Activated T-helper 1 cell treated with Interleukin-2 at 50 U/mL for 16 hours (primary cell): ENCODE results near the gene ORC3.
"Not testable (repeated sequence)": the region's sequence is repeated elsewhere in the genome, so short reads cannot be mapped to it uniquely, and the experiment has no call there.

ENCODE experiments used
- DNase-seq: peaks from one replicate; pipeline ENCODE4 v3.0.0-alpha.2; 2020; ENCODE audit warnings: low read depth

Gene ORC3

DNA sequence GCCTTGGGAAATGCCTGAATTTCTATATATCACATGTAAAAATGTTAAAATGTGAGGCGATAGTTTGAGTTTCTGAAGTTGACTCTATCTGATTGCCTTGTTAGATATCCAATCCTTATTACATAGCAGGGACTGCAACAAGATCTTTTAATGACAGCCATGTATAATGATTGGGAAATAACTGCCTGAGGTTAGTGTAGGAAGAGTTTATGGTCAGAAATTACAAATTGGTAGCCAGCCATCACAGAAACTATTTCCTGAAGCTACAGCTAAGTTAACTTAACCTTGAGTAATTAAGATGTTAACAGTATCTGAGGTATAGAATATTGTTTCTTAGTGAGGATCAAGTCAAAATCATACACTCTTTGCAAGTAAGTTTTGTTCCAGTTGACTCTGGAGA is 71.1 kb downstream of the ORC3 start:
- DNase-seq: no peak

DNA sequence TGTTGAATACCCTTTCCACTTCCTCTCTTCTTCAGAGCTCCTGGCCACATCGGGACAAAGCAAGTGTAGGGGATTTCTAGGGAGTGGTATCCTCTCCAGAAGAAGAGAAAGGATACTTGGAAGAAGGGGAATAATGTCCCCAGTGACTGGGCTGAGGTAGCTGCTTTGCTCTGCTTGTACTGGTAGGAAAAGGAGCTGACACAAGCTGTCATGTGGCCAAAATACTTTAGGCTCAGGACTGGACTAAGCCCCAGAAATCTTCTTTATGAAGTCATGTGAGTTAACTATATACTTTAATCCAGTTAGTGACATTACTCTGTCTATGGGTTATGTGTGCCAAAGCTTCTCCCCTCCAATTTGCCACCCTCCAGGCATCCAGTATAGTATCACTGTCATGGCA is 71.6 kb downstream of the ORC3 start:
- no peak for DNase-seq

DNA sequence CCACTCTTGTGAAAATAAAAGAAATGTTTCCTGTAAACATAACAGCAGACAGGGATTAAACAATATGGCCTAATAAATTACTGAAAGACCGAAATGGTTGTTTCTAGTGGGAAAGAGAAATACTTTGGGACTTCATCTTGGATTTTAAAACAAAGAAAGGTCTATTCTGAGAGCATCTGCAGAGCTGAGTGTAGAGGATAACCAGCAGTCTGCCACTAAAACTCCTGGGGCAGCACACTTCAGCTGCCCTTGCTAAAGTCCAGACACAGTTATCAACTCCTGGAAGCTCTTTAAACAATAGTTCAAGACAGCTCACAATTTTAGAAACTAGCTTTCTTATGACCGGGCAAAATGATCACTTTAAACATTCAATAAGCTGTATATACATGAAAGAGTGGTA is 73.5 kb downstream of the ORC3 start:
- DNase-seq: no peak

DNA sequence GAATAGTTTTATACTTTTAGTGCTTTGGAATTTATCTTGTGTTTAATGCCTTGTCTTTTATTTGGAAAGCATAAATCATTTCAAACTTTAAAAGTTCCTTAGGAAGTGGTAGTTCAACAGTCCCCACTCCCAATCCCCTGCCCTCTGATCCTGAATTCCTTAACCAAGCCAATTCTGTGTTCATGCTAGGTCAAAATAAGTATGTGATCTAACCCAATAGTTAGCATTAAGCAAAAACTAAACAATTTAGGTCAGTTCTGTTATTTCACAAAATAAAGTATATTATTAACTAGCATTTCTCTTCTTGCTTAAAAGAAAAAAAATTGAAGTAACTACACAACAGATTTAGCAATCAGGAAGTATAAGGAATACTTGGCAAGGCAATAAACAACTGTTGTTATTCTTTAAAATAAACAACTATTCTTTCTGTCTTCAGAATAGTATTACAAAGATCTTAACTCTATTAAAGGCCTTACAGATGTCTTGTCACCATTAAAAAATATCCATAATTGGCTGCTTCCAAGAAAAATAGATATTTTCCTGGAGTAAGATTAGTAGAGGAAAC is 75.1 kb downstream of the ORC3 start:
- no peak for DNase-seq

DNA sequence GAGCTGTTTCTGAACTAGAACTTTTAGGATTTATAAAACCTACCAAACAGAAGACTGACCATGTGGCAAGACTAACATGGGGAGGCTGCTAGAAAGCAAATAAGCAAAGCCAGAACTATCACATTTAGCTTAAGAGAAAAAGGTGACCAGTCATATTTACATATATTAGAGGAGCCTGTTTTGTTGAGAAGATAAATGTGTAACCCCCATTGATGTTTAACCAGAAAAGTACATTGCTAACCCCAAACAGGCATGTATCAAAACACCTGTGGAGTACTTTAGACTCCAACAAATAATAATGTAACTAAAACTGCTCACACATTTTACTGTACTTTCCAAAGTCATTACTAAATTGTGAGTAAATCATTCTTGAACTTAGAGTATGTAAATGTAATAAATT is 77.1 kb downstream of the ORC3 start:
- no peak for DNase-seq

DNA sequence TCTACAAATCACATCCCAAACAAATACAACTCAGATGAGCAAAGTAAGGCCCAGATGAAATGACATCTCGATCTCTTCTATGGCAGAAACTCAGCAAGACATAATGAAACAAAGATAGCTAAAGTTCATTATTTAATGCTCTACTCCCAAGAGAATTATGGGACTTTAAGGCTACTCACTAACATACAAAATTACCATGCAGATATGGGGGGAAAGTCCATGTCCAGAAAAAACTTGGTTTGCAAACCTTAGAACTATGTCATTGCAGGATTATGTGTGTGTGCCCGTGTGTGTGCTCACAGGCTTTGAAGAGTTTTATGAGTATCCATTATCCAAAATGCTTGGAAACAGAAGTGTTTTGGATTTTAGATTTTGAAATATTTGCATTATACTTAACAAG is 78.1 kb downstream of the ORC3 start:
- no peak for DNase-seq

DNA sequence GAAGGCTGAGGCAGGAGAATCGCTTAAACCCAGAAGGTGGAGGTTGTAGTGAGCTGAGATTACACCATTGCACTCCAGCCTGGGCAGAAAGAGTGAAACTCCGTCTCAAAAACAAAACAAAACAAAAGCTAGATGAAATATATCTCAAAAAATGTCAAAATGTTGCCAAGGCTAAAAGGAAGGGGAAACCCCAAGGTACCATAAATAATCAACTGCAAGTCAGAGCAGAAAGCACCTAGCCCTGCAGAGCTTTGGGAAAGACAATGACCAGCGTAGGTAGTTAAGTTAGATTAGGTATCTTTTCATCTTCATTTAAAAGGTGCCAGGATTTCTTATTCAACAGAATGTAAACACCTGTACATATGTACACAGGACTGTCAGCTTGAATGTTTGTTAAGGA is 79.1 kb downstream of the ORC3 start:
- DNase-seq: no peak

DNA sequence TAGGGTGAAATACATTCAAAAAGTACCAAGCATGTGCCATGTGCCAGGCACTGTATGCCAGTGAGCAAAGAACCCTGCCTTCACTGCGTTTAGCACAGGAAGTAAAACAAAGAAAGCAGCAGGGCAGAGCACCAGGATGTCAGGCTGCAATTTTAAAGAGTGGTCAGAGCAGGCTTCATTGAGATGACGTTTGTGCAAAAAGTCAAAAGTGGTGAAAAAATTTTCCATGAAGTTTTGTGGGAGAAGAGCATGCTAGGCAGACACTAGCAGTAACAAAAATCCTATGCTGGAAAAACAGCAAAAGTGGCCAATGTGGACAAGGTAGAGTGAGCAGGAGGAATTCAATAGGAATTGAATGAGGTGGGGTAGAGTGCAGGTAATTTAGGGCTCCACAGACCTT is 80.8 kb downstream of the ORC3 start:
- DNase-seq: no peak

DNA sequence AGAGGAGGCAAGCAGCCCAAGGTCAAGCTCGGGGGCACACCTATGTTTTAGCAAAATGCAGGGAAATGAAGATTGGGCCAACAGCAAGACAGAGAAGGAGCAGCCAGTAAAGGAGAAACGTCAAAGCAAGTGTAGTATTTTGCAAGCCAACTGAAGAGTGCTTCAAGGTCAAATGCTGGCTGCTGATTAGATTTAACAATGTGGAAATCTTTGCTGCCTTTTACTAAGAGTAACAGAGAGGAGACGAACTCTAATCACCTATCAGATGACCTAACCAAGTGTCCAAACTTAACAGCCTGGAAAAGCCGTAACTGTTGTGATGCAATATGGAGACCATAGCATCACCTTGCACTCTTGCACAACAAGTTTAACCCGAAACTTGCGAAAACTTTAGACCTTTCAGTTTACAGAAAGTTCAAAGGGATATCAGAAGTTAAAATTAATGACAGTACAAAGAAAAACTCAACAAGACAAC is 81.7 kb downstream of the ORC3 start:
- DNase-seq: no peak

DNA sequence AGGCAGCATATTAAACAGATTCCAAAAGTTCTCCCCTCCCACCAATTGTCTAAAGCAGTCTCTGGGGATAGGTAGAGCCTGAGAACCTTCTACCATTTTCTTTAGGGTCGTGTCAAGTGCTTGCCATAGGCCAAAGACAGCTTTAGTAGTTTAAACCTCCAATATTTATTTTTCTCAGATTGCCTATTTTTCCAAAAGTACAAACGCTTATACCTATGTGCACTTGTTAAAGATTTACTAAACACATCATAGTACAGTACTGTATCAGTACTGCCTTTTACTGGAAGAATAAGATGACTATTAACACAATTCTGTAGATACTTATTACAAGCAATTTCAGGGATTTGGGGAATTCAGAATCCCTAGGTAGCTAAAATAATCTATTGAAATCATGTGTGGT is 82.7 kb downstream of the ORC3 start:
- no peak for DNase-seq

DNA sequence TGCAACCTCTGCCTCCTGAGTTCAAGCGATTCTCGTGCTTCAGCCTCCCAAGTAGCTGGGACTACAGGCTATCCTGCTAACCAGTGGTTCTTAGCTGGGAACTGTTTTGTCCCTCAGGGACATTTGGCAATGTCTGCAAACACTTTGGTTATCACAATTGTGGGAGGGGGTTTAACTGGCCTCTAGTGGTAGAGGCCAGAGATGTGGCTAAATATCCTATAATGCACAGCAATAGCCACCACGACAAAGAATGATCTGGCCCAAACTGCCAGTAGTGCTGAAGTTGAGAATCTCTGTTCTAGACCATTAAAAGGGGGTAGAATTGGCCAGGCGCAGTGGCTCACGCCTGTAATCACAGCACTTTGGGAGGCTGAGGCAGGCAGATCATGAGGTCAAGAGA is 83.3 kb downstream of the ORC3 start:
- no peak for DNase-seq

DNA sequence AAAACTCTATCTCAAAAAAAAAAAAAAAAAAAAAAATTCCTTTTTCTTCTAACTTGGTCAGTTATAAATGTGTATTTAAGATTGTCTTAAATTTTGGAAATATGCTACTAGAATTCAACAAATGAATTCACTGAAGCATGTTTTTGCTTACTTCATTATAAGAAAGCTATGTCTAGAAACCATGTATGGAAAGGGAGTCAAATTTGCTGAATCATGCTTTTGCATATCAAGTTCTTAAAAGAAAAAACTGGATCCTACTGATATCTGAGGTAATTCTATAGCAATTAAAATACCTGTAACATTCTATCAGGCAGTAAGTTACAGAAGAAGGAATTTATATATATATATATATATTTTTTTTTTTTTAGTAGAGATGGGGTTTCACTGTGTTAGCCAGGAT is 84.4 kb downstream of the ORC3 start:
- no peak for DNase-seq

DNA sequence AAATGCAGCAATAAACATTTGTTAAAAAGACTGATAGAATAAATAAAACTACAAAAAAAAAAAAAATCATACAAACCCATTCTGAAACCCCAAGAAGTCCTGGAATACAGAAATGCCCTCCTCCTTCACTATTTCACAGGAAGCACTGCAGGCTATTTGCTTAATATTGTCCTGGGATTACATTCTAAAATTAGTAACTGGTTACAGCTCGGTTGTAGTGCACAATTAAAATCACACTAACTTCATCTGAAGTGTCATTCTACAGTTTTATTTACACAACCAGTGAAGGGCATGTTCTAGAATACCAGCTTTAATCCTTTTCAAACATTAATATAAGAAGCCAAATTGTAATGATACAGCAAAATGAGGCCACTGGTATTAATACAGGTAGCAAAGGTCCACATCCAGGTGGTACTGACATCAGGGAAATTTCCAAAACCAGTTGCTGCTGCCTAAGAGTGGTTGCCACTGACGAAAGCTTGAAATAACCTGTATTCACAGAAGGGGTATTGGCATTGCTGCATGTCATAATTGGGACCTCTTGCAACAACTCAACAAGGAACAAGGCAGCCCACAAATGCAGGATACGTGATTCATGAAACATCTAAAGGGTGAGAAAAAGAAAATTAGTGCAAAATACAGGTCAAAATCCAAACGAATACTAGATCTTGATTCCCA is 85.2 kb downstream of the ORC3 start:
- DNase-seq: no peak

DNA sequence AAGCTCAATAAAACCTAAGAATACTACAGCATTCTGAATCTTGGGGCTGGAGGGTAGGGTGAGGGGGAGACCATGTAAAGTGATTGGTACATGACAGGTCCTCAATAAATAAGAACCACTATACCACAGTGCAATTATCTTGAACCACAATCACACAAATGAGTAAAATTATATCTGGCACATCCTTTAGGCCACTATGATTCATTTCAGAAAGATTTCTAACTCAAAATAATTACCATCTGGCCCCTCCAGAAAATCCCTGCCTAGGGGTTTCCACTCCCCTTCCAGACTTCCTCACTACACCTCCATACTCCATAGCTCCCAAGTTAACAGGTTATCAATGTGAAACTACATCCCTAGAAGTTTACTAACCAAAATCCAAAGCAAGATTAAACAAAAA is 92.4 kb downstream of the ORC3 start:
- DNase-seq: no peak

DNA sequence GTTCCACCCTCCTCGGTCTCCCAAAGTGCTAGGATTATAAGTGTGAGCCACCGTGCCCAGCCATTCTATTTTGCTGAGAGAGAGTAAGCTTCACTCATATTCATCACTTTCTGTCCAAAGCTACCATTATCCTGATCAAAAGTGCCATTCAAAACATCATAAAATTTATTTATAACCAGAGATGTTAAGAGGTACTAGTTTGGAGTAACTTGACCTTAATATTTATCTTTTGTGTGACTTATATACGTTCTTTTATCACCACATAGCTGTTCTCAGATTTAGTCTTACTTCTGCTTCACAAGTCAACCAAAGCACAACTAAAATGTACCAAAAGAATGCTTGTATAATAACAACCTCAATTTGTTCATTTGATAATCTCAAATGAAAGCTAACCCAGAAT is 94.0 kb downstream of the ORC3 start:
- no peak for DNase-seq

DNA sequence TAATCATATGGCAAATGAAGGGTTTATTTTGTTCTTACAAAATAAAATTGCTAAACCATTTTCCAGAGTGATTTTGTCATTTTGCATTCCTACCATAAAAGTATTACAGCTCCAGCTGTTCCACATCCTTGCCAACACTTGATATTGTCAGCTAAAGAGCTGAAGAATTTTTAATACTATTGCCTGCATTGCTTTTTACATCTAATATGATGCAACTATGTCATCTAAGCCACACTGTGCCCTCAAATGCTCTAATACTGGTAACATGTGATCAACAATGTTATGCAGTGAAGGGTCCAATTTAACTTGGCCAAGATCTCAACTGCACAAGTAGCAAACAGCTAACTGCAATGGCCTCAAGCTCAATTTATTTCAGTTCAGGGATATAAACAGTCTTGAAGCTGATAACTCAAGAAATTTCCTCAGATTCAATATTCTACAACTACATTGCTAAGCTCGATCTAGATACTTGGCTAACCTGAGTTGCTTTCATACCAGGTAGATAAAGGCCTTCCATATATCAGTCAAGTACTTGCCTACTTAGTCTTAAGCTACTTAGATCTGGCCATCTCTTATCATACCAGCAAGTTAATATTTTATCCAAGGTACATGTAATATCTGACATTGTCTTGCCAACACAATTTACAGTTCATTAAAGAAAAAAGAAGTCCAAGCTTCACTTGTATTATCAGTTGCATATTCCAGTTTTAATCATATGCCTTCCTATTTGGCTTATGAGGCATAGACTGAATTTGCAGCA is 95.1 kb downstream of the ORC3 start:
- no peak for DNase-seq

DNA sequence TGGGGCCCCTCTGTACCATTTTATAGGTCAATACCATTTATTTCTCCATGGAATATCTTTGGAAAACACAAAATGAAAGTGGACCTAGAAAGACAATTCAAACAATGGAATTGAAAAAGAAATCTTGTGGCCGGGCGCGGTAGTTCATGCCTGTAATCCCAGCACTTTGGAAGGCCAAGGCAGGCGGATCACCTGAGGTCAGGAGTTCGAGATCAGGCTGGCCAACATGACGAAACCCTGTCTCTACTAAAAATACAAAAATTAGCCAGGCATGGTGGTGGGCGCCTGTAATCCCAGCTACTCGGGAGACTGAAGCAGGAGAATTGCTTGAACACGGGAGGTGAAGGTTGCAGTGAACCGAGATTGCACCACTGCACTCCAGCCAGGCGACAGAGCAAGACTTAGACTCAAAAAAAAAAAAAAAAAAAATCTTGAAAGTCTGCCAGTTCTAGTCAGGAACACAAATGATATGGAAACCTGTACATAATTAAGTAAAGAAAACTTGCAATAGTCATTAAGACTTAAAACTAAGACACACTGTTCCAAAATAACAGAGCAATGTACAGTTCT is 96.8 kb downstream of the ORC3 start:
- not testable (repeated sequence) for DNase-seq

DNA sequence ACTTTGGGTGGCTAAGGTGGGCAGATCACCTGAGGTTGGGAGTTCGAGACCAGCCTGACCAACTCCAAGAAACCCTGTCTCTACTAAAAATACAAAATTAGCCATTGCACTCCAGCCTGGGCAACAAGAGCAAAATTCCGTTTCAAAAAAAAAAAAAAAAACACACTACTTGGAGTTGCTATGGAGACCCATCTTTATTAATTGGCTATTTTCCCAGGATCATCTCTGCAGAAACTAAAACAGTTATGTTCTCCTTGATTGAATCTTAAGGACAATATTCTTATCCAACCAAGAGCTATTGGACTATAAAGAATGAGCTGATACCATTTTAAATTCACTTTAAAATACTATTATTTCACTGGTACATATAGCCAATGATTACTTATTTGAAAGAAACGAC is 97.4 kb downstream of the ORC3 start:
- no peak for DNase-seq

DNA sequence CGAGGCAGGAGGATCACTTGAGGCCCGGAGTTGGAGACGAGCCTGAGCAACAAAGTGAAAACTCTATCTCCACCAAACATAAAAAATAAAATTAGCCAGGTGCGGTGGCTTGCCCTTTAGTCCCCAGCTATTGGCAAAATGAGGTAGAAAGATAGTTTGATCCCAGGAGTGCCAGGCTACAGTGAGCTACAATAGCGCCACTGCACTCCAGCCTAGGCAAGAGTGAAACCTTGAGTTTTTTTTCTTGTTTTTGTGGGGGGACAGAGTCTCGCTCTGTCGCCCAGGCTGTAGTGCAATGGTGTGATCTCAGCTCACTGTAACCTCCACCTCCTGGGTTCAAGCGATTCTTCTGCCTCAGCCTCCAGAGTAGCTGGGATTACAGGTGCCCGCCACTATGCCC is 98.0 kb downstream of the ORC3 start:
- DNase-seq: not testable (repeated sequence)

DNA sequence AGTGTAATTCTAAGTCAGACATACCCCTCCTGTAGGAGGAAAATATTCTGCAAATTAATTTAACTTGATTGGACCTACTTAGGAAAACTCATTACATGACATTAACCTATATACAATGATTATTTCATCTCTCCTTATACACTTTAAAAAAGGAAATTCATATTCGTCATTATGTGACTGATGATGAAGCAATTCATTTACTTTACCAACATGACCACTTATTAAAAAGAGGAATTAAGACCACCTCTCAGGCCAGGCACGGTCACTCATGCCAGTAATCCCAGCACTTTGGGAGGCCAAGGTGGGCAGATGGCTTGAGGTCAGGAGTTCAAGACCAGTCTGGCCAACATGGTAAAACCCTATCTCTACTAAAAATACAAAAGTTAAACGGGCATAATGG is 100.5 kb downstream of the ORC3 start:
- no peak for DNase-seq

DNA sequence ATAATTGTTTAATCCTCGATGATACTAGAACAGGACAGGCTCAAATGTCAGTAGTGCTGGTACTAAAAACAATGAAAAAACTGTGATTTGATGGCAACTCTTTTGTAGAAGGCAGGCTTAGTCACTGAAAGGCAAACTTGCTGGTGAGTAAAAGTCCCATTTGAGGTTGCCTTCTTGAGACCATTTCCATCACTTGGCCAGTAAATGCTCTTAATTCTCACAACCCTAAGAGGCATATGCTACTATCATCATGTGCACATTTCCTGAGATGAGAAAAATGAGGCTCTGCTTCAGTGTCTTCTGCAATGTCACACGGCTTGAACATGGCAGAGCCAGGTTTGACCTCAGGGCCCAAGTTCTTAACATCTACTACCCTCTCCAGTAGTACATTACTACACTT is 102.2 kb downstream of the ORC3 start:
- no peak for DNase-seq

DNA sequence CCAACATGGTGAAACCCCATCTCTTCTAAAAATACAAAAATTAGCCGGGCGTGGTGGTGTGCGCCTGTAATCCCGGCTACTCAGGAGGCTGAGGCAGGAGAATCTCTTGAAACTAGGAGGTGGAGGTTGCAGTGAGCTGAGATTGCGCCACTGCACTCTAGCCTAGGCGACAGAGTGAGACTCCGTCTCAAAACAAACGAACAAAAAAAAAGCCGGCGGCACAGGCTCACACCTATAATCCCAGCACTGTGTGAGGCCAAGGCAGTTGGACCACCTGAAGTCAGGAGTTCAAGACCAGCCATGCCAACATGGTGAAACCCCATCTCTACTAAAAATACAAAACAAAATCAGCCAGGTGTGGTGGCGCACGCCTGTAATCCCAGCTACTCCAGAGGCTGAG is 106.9 kb downstream of the ORC3 start:
- not testable (repeated sequence) for DNase-seq
